NCI-H2081 treated with DMSO at 0.1 percent for 48 hours (cell line): Measurements from ENCODE around the gene KCNAB1.

Source experiments
- DNase-seq: peaks from one replicate; lab custom pipeline; 2025; lab: John Stamatoyannopoulos, UW

KCNAB1 gene

DNA sequence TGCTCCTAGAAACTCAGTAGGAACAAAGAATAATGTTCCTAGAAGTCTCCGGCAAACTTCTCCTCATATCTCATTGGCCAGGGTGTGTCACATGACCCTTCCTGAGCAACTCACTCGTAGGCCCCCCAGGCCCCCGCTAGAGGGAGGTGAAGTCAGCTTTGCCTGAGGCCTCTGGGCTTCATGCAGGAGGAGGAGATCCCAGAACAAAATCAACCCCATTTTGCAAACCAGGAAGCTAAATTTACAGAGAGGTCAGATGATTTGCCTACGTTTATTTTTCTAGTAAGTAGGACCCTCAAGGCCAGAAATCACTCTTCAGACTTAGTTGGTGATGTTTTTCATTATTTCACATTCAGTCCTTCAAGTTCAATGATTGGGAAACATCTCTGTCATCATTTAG, 335.5 kb downstream of the KCNAB1 start:
- DNase-seq = no peak

DNA sequence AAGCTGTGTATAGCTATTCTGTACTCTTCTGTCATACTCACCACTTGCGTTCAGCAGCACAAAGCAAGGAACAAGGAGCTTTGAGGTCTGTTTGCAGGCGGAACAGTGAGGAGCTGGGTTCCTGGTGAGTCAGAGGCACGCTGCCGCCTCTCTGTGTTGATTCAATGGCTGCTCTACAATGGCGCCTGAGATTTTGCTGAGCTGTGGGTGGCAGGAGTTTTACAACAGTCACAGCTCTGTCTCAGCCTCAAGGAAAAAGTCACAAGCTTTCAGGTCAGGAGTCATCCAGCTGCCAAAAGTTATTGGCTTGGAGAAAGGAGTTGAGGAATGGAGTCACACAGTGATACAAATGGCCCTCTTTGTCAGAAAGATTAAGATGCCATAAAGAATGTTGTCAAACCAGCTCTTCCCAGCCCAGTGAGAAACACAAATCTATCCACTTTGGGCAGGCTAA, 336.4 kb downstream of the KCNAB1 start:
- no peak for DNase-seq

DNA sequence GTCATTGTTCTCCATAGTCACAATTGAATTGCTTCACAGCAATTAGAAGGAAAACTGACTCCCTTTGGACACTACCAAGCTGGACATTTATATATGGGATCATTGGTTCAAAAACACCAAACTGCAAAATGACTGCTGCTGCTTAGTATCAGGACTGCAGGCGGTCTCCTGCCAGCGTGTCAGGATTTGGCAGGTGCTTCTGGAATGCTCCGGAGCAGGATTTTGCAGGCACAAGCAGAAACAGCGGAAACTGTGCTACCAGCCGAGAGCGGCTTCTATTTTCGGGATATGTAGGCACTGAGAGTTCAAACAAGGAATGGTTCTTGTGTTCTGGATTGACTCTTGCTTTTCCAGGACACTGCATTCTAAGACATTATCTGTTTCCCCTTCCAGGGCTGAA, 339.1 kb downstream of the KCNAB1 start:
- DNase-seq = no peak

DNA sequence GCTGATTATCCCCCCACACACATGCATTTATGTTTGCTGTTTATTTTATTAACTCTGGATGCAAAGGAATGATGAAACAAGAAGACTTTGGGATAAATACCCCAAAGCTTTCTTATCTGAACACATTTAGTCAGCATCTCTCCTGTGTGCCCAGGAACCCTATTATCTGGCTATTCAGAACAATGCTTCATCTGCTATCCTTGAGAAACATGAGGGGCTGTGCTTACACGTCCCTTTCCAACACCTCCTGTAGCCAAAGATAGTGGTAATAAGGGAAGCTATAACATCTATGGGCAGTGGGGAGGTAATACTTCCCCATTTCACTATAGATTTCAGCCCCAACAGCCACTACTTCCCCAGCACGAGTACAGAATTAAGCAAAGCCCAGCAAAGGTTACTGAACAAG, 339.8 kb downstream of the KCNAB1 start:
- no peak for DNase-seq

DNA sequence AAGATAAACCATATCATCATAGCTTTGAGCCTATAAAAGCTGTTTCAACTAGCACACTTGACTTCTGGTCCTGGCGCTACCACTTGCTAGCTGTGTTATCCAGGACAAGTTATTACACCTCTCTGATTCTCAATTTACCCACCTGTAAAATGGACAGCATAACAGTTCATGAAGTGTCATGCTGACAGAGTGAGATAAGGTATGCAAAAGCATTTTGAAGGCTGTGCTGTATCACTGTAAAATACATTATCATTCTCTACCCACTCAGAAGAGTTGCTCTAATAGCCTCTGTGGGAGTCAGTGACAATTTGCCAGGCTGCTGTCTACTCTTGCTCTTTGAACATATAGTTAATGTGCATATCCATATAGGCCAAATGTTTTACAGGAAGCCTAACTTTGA, 341.5 kb downstream of the KCNAB1 start:
- no peak for DNase-seq

DNA sequence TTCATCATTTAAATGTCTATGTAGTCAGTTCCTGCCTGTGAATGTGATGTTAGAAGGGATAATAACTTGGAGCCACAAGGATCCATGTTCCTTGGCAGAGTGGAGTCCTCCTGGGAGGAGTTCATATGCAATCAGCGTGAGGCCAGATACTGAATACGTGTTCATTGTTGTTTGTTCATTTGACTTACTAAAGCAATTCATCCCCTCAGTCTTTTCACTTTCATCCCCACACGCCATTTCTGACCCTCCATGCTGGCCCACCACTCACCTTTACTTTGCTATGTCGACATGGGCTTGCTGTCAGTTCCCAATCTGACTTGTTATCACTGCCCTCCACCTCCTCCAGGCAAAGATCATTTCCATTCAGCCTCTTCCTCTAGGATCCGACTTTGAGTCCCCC, 342.7 kb downstream of the KCNAB1 start:
- DNase-seq = no peak

DNA sequence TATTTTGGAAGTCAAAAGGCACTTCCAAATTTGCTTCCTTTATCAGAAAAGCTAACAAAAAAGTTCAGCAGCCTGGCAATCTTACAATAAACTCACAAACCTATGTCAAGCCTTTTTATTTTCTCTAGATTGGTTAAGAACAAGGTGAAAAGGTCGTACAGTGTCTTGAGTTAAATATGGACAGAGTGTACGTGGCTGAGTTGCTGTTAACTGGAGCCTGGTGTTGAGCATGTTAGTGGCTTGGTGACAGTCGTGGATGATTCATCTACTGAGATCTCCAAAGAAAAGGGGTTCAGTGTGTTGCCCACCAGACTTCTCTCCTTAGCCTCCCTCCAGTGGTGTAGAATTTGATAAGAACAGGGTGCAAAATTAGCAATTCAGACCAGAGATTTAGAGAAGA, 344.8 kb downstream of the KCNAB1 start:
- no peak for DNase-seq

DNA sequence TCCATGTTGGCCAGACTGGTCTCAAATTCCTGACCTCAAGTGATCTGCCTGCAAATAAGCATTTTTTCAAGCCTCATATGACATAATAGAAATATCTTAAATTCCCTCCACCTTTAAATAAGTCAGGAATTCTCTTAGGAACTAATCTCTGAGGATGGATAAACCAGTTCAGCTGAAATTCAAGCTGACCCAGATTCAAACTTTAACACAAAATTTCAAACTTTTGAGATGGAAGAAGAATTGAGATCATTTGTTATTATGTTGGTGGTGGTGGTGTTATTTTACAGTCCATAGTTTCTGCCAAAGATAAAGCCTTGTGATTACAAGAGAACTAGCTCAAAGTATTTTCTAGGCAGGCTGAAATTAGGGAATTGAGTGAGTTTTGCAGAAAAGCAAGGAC, 349.1 kb downstream of the KCNAB1 start:
- DNase-seq = no peak

DNA sequence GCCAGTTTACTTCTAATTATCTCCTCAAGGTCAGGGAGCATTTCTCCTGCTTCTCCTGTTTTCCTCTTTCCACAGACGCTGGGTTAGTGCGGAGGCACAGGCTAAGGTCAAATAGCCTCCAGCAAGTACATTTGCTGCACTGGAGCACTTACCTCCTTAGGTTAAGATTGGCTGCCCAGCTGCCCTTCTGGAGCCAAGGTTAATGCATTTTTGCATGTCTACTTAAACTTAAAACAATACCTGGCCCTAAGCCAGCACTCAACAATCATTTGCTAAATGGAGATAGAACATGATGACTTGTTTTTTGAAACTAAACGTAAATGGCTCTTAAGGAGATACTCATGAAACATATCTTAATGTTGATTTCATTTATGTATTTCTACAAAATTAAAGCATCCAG, 351.1 kb downstream of the KCNAB1 start:
- DNase-seq = no peak

DNA sequence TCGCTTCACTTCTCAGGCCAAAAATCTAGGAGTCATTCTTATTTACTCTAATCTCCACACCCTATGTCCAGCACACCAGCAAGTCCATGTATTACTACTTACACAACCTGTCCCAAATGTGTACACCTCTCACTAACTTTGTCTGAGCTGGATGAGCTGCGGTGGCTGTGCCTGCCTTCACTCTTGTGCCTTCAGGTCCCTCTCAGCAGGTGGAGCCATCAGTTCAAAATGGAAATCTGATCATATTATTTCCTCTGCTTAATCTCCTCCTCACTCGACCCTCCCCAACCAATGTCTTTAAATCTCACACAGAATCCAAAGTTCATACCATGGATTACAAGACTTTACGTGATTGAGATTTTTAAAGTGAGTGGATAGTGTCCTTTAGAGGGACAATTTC, 351.8 kb downstream of the KCNAB1 start:
- DNase-seq = no peak

DNA sequence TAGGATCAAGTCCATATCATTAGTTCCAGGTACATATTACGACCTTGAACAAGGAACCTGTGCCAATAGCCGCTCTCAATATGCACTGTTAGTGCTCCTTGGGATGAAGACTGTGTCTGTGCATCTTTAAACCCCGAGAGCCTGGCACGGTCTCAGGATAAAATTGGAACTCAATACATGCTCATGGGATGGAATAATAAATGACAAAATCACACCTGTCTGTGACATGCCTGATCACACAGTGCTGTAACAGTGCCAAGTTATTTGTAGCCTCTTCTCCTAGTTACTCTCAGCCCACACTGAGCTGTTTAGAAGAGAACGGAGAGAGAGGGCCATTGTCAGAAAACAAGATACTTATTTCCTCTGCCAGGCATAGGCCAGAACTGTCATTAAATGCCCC, 352.3 kb downstream of the KCNAB1 start:
- no peak for DNase-seq

DNA sequence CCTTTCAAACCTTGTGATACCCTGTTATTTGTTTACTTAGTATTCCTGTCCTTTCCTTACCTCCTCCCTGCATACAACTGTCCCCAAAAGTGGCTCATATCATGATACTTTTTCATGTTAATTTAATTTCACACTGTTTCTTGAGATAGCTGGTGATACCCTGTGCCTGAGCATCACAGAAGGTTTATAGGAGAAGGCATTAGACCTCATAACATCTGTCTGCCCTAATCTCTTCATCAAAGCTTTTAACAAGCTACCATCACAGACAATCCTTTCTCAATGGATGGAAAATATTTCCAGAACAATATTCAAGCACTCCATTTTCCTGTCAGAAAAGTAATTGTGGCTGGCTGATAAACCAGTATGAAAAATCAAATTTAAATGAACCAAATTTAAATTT, 353.0 kb downstream of the KCNAB1 start:
- no peak for DNase-seq

DNA sequence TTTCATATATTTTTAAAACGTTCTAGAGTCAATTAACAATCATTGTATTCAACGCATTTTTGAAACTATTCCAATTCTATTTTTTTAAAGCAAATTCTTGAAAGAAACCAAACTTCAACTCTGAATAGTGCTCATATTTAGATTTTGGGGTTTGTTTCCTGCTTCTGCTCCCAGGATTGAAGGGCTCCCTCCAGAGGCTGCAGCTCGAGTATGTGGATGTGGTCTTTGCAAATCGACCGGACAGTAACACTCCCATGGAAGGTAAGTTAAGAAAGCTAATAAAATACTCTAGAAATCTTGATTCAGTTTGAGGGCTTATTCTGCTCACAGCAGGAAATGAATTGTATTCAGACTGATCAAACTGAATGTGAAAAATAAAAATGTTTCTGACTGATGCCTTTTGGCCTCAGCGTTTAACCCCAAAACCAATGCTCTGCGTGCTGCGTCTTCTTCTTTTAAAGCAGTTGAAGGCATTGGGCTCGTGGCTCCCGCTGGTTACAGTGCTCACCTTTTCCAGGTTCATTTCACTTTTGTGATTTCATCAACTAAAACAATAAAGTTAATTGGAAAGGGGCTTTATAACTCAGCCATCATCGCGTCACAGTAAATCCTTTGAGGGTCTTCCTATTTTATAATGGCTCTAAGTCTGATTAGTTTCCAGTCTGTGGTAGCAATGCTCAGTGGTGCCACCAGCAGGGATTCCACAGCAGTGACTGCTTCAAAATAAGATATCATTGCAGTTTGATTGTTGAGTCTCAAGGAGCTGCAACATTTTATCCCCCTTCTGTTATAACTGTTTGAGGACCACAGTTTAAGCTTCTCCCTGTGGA, 354.4 kb downstream of the KCNAB1 start:
- no peak for DNase-seq

DNA sequence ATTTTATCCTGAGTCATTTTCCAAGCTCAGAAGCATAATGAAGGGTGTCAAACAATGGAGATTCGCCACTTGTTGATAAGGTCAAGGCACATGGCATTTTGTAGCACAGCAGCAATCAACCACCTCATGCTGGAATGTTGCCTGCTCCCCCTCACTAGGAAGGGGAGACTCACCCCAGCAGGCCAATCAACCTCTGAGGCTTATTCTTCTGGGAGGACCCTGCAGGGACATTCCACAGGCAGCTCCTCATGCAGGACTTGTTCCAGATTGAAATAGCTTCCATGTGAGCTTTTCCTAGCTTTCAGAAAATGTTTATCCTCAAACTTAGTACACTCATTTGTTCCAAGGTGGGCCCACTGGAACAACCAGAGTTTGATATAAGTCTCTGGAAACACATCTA, 356.9 kb downstream of the KCNAB1 start:
- no peak for DNase-seq

DNA sequence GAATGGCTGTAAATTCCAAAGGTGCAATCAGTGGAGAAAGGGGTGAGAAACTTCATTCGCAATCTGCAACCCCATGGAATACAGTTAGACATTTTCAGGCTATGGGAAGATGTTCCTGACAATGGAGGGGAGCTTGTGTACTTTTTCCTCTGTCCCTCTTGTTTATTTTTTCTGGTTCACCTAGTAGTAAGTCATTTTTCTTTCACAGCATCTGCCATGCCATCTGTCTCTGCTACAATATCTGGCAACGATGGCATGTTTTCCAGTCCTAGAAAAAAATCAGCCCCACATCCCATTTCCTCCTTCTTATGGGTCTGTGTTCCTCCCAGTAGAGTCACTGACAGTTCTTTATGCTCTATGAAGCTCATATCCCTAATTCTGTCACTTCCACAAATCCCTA, 358.5 kb downstream of the KCNAB1 start:
- no peak for DNase-seq

DNA sequence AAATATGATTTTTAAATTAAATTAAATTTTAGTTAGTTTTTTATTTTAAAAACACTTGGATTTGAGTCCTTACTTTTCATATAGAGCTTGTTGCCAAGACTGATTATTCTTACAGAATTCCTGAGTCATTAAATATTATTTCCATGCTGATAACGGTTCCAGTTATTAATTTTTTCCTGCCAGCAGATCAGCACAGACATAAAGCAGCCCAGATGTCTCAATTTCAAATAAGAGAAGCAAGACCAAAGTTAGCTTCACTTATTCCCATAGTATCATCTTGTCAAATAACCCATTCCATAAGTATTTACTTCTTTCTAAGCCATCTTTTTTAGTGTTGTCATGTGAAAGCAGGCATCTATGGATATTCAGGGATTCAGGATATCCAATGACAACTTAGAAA, 359.2 kb downstream of the KCNAB1 start:
- no peak for DNase-seq

DNA sequence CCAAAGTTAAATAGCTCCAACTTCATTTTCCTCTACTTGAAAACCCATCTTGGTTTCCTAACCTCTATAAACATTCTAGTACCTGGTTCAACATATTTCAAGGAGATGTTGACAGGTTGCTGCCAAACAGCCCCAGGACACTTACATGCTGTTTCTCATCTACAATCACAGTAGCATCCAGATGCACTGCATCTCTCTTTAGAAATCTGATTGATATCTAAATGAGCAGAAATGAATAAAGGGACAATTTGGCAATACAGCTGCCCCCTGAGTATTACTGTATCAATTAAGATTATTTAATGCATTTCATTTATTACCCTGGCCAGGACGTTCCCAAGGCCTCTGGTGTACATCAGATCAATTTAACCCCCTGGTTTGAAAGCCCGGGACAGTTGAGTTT, 360.6 kb downstream of the KCNAB1 start:
- DNase-seq = no peak

DNA sequence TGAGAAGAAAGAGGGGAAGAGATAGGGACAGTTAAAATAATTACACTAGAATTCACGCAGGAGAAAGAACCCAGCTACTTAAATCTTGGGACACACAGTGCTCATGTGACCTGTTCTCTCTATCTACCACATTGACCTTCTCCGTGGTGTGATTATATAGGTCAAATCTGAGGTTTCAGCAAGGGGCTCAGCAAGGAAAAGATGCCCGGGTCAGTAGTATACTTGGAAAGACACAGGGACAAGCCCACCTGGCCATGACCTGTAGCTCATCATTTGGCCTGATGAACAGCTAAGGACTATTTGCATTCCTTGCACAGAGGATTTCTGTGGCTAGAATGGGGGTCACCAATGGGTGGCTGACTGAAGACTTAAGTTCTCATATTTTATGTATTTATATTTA, 362.6 kb downstream of the KCNAB1 start:
- no peak for DNase-seq

DNA sequence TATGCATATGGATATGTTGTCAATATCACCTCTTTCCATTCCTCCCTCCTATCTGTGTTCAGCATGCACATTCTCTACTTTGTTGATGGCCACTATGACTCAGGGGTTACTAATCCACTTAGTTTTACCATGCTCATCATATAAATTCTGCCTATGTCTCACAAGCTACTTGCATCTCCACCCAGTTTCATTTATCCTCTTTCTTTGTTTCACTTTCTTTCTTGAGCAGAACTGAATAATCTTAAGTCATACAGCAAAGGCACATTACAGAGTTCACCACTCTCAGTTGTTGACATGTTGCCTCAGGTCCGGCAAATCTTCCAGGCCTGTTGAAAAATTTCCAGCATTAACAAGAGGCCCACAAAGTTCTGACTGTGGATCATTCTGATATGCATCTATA, 363.0 kb downstream of the KCNAB1 start:
- no peak for DNase-seq

DNA sequence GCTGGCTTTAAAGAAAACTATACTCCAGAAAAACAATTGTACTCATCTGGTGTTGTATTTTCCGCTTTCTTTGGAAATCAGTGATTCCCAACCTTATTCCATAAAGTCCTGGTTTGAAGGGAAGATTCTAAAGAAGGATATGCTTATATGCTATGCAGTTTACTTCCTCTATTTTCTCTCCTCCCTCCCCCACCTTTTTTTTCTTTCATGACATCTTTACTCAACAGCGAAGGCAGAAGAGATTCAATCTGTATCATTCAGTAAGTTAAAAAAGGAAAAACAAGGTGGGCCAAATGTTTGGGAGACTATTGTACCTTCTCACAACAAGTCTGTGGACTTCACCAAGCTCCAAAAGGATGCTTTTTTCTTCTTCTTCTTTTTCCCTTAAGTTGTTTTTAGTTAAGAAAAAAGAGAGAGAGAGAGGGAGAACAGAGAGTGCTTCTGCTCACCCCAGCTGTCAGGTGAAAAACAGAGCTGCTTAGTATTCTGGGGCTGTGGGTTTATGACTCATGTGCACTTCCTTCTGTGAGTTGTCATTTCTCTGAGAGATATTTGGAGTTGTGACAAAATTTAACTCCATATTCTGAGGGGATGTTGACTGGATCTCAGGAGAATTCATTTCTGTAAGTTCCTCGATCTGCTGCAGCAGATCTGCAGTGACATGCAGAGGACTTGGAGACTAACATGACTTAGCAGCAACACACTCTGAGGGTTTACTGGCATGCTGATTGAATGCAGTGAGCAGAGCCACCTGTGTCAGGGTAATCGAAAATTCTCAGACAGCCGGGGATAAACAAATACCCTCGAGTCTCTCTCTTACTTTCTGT, 363.8 kb downstream of the KCNAB1 start:
- DNase-seq = no peak

DNA sequence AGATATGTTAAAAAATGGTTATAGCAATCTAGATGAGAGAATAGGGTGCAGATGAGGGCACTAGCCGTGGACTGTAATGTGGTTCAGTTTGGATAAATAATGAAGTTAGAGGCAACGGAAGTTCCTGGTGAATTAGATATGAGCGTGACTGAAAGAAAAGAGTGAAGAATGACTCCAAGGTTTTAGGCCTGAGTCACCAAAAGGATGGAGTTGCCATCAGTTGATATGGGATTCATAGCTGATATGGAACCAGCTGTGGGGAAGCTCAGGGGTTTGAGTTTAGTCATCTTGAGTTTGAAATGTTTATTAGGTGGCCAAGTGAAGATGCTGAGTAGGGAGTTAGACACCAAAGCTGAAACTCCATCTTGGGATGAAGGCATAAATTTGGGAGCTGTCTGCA, 368.4 kb downstream of the KCNAB1 start:
- no peak for DNase-seq

DNA sequence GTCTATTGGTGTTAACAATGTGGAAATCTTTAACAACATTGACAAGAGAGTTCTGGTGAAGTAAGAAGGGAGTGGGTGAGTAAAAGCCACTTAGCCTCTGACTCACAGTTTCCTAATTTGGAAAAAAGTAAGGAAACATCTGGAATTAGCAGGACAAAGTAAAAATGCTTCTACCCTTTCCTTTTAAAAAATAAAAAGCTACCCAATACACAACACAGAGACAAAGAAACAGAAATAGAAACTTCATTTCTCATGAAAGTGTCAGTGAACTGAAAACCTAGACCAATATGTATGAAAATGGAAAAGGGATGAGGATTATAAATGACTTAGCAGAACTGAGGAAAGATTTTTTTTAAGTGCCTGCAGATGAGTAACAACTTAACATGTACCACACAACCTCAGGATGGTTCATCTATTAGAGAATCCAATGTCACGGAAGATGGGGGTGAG, 369.1 kb downstream of the KCNAB1 start:
- no peak for DNase-seq

DNA sequence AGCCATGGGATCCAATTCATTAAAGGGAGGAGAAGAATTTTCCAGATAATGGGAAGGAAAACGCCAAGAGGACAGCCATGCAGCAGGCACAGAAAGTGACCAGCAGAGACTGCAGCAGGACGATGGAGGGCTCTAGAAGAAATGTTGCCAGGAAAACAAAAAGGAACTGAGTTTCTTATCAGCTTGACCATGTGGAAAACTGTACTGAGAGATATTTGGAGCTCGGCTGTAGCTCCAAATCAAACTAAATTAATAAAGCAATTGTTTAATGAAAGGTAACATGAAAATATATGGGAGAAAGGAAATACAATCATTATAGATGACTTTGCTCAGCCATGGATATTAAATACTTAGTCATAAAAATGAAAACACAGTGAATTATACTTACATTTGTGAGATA, 370.8 kb downstream of the KCNAB1 start:
- no peak for DNase-seq
